SK-N-SH (cell line): ENCODE results near the gene AGBL1.

Experiments
- EP300 ChIP-seq, 2 experiments: IDR thresholded peaks; 2 replicates each; pipeline versions ENCODE4 v1.4.0 to v1.6.1; 2012; ENCODE audit warnings: borderline replicate concordance in 1 of 2, low read depth in 1 of 2, low read length in 1 of 2
- EZH2phosphoT487 ChIP-seq: fragments of 200-600 bp; sonication (generic); IDR thresholded peaks from 2 replicates; pipeline ENCODE4 v1.6.1; 2017; ENCODE audit warnings: low read depth, mixed run types, mild to moderate bottlenecking, antibody characterized with exemption, moderate library complexity, borderline replicate concordance
- MEF2A ChIP-seq: IDR thresholded peaks from 2 replicates; pipeline ENCODE4 v1.4.0; 2012; ENCODE audit warnings: low read depth, borderline replicate concordance
- MXI1 ChIP-seq: IDR thresholded peaks from 2 replicates; pipeline ENCODE4 v1.6.1; 2012; ENCODE audit warnings: mild to moderate bottlenecking, low read depth, low read length, improper control_type of control experiment
- POLR2AphosphoS5 ChIP-seq: IDR thresholded peaks from 2 replicates; pipeline ENCODE4 v1.6.1; 2012; ENCODE audit warnings: low read depth, low read length
- RFX5 ChIP-seq: IDR thresholded peaks from 2 replicates; pipeline ENCODE4 v1.6.1; 2012; ENCODE audit warnings: mild to moderate bottlenecking, improper control_type of control experiment, low read length
- RXRA ChIP-seq: IDR thresholded peaks from 2 replicates; pipeline ENCODE4 v1.4.0; 2012; ENCODE audit warnings: low read depth, mild to moderate bottlenecking, borderline replicate concordance
- SIN3A ChIP-seq: IDR thresholded peaks from 2 replicates; pipeline ENCODE4 v1.6.1; 2012; ENCODE audit warnings: low read depth, mild to moderate bottlenecking, low read length, moderate library complexity, borderline replicate concordance
- SMC3 ChIP-seq: IDR thresholded peaks from 2 replicates; pipeline ENCODE4 v1.6.1; 2012; ENCODE audit warnings: low read depth, low read length, improper control_type of control experiment
- TCF12 ChIP-seq: IDR thresholded peaks from 2 replicates; pipeline ENCODE4 v1.4.0; 2012
- TF ChIP-seq, protein P1 (sequence below): fragments of 200-600 bp; sonication (generic); IDR thresholded peaks from 2 replicates; pipeline ENCODE4 v1.6.1; 2017; ENCODE audit warnings: antibody characterized with exemption, mild to moderate bottlenecking, moderate library complexity
- TF ChIP-seq, protein P2 (sequence below): IDR thresholded peaks from 2 replicates; pipeline ENCODE4 v1.6.1; 2012; ENCODE audit warnings: mild to moderate bottlenecking, low read depth, low read length, moderate library complexity
- TF ChIP-seq, protein P3 (sequence below): IDR thresholded peaks from 2 replicates; pipeline ENCODE4 v1.4.0; 2012; ENCODE audit warnings: low read depth, borderline replicate concordance

DNA sequence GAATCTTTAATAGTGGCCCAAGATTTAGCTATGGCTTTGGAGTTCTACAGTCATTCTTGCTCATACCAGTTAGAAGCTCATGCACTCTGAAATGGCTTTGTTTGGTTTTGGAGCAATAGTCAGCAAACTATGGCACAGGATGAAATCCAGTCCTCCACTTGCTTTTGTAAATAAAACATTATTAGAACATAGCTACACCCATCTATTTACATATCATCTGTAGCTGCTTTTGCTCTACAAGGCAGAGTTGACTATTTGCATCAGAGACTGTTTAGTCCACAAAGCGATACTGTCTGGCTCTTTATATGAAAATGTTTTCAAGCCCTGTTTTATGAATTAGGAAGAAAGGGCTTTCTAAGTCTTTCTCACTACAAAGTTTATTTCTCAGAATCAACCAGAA lies 716.9 kb downstream of the AGBL1 start:
- TF ChIP-seq, protein P1, sequence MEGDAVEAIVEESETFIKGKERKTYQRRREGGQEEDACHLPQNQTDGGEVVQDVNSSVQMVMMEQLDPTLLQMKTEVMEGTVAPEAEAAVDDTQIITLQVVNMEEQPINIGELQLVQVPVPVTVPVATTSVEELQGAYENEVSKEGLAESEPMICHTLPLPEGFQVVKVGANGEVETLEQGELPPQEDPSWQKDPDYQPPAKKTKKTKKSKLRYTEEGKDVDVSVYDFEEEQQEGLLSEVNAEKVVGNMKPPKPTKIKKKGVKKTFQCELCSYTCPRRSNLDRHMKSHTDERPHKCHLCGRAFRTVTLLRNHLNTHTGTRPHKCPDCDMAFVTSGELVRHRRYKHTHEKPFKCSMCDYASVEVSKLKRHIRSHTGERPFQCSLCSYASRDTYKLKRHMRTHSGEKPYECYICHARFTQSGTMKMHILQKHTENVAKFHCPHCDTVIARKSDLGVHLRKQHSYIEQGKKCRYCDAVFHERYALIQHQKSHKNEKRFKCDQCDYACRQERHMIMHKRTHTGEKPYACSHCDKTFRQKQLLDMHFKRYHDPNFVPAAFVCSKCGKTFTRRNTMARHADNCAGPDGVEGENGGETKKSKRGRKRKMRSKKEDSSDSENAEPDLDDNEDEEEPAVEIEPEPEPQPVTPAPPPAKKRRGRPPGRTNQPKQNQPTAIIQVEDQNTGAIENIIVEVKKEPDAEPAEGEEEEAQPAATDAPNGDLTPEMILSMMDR, result no peak
- TF ChIP-seq SMC3 (no peak), RFX5 (no peak), POLR2AphosphoS5 (no peak), EZH2phosphoT487 (no peak), EP300 (IDR thresholded peaks at IDR 0.05; ENCODE audit: borderline replicate concordance in 1 of 2, low read depth in 1 of 2, low read length in 1 of 2) (no peak), MEF2A (no peak), TCF12 (no peak), SIN3A (no peak), RXRA (no peak), MXI1 (no peak)
- TF ChIP-seq, protein P2, sequence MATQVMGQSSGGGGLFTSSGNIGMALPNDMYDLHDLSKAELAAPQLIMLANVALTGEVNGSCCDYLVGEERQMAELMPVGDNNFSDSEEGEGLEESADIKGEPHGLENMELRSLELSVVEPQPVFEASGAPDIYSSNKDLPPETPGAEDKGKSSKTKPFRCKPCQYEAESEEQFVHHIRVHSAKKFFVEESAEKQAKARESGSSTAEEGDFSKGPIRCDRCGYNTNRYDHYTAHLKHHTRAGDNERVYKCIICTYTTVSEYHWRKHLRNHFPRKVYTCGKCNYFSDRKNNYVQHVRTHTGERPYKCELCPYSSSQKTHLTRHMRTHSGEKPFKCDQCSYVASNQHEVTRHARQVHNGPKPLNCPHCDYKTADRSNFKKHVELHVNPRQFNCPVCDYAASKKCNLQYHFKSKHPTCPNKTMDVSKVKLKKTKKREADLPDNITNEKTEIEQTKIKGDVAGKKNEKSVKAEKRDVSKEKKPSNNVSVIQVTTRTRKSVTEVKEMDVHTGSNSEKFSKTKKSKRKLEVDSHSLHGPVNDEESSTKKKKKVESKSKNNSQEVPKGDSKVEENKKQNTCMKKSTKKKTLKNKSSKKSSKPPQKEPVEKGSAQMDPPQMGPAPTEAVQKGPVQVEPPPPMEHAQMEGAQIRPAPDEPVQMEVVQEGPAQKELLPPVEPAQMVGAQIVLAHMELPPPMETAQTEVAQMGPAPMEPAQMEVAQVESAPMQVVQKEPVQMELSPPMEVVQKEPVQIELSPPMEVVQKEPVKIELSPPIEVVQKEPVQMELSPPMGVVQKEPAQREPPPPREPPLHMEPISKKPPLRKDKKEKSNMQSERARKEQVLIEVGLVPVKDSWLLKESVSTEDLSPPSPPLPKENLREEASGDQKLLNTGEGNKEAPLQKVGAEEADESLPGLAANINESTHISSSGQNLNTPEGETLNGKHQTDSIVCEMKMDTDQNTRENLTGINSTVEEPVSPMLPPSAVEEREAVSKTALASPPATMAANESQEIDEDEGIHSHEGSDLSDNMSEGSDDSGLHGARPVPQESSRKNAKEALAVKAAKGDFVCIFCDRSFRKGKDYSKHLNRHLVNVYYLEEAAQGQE, result no peak
- TF ChIP-seq, protein P3, sequence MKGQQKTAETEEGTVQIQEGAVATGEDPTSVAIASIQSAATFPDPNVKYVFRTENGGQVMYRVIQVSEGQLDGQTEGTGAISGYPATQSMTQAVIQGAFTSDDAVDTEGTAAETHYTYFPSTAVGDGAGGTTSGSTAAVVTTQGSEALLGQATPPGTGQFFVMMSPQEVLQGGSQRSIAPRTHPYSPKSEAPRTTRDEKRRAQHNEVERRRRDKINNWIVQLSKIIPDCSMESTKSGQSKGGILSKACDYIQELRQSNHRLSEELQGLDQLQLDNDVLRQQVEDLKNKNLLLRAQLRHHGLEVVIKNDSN, result no peak
